Measurements from ENCODE around the gene AGPAT2. TPM values are rescaled to one million over a fixed set of nuclear protein-coding genes. Genes with fewer than 3 reads are reported as not detected.

AGPAT2 gene
- total and polyA plus RNA-seq, 2 donors (not counting 1 experiment from before 2014, with no cell fraction given): 25.1 to 28.4 TPM

GRCh38 chr9:136728080-136728547, 40.9 kb upstream of the AGPAT2 start:
- Histone ChIP-seq H3K9me3 (ENCODE audit: control extremely low read depth in 1 of 3, control insufficient read depth in 2 of 3, insufficient read depth in 1 of 3, low read length in 2 of 3) (no peaks in the 10 kb centered on the region), H3K79me2 (ENCODE audit: control insufficient read depth, insufficient read depth, low read length) (peaks cover 36% of the 10 kb centered on the region), H3K4me2 (replicated peaks; ENCODE audit: low read depth, low read length, poor library complexity, severe bottlenecking) (peak overlapping the region; percentile 96), H3K27ac (ENCODE audit: low read length in 2 of 2) (peak overlapping the region; percentile 34 to 79), H2AFZ (ENCODE audit: insufficient read depth, low read depth, low read length, poor library complexity, severe bottlenecking) (peak overlapping the region; percentile 79), H4K20me1 (ENCODE audit: control insufficient read depth, insufficient read depth, low read length, poor library complexity, severe bottlenecking) (peaks cover 48% of the 10 kb centered on the region), H3K9ac (ENCODE audit: low read length) (peak overlapping the region; percentile 95), H3K4me3 (ENCODE audit: control extremely low read depth in 1 of 5, extremely low read depth in 1 of 5, insufficient read depth in 1 of 5, low read depth in 2 of 5, low read length in 4 of 5) (peak overlapping the region in 4 of 5 experiments; percentile 90 to 99 (median 98)), H3K4me1 (ENCODE audit: control insufficient read depth in 2 of 2, insufficient read depth in 2 of 2, low read length in 2 of 2) (peaks cover 22 to 35% of the 10 kb centered on the region in 2 donors), H3K27me3 (replicated peaks in 1 of 4; ENCODE audit: control extremely low read depth in 1 of 4, control insufficient read depth in 3 of 4, insufficient read depth in 4 of 4, low read length in 3 of 4) (no peaks in the 10 kb centered on the region), H3K36me3 (replicated peaks in 1 of 2; ENCODE audit: control extremely low read depth in 1 of 2, control insufficient read depth in 1 of 2, extremely low read depth in 1 of 2, insufficient read depth in 2 of 2, low read length in 1 of 2) (peaks cover 0 to 34% of the 10 kb centered on the region in 2 experiments)
- TF ChIP-seq EZH2 (IDR thresholded peaks at IDR 0.05; ENCODE audit: borderline replicate concordance, insufficient read depth, low read depth, low read length, poor library complexity, severe bottlenecking) (no peak), CTCF (IDR thresholded peaks at IDR 0.05) (peak; percentile 84)
- ChIA-PET POLR2A (interaction anchor here (0.6 to 5.1 kb wide), 15 partner anchors 9 to 359 kb away, joined by 3 to 83 read pairs (median 7); partner anchors contain the start of genes AGPAT2, LCN15, LCN6 and LCN8), CTCF (interaction anchor here (0.9 to 7.2 kb wide), 14 partner anchors 9 to 339 kb away, joined by 3 to 102 read pairs (median 10); partner anchors contain the start of genes LCN10, LCN15, LCN6 and LCN8)
- intact Hi-C loops (cut with micrococcal nuclease): loop anchor here (1.0 kb wide), 3 partner anchors 21 to 41 kb away; partner anchors contain the start of genes AGPAT2 and LCN8
- H3K27ac Mint-ChIP-seq: peak overlapping the region; percentile 87
- no peaks in the 10 kb centered on the region for H3K9me3 Mint-ChIP-seq (ENCODE audit: insufficient read depth)
- ATAC-seq (ENCODE audit: low read depth) (peak; percentile 79), DNase-seq (peak; percentile 96)
- H3K4me3 Mint-ChIP-seq: peak overlapping the region; percentile 96
- no peaks in the 10 kb centered on the region for H3K27me3 Mint-ChIP-seq
- H3K4me1 Mint-ChIP-seq: peaks cover 49% of the 10 kb centered on the region
- WGBS (ENCODE audit: insufficient coverage): under 1% methylated on average over 66 of the region's 66 CpGs

GRCh38 chr9:136726631-136727191, 39.5 kb upstream of the AGPAT2 start:
- peaks cover 45% of the 10 kb centered on the region for H3K4me1 Mint-ChIP-seq
- Histone ChIP-seq H4K20me1 (ENCODE audit: control insufficient read depth, insufficient read depth, low read length, poor library complexity, severe bottlenecking) (peaks cover 62% of the 10 kb centered on the region), H3K4me3 (ENCODE audit: control extremely low read depth in 1 of 5, extremely low read depth in 1 of 5, insufficient read depth in 1 of 5, low read depth in 2 of 5, low read length in 4 of 5) (peak overlapping the region; percentile 90 to 99 (median 96)), H3K27ac (ENCODE audit: low read length in 2 of 2) (peak overlapping the region in 1 of 2 donors; percentile 79), H3K9me3 (ENCODE audit: control extremely low read depth in 1 of 3, control insufficient read depth in 2 of 3, insufficient read depth in 1 of 3, low read length in 2 of 3) (no peaks in the 10 kb centered on the region), H3K9ac (ENCODE audit: low read length) (peak overlapping the region; percentile 95), H3K36me3 (replicated peaks in 1 of 2; ENCODE audit: control extremely low read depth in 1 of 2, control insufficient read depth in 1 of 2, extremely low read depth in 1 of 2, insufficient read depth in 2 of 2, low read length in 1 of 2) (peaks cover 0 to 43% of the 10 kb centered on the region in 2 experiments), H2AFZ (ENCODE audit: insufficient read depth, low read depth, low read length, poor library complexity, severe bottlenecking) (no peak overlapping the region), H3K4me1 (ENCODE audit: control insufficient read depth in 2 of 2, insufficient read depth in 2 of 2, low read length in 2 of 2) (peaks cover 22 to 35% of the 10 kb centered on the region in 2 donors), H3K79me2 (ENCODE audit: control insufficient read depth, insufficient read depth, low read length) (peaks cover 36% of the 10 kb centered on the region), H3K4me2 (replicated peaks; ENCODE audit: low read depth, low read length, poor library complexity, severe bottlenecking) (peak overlapping the region; percentile 96), H3K27me3 (replicated peaks in 1 of 4; ENCODE audit: control extremely low read depth in 1 of 4, control insufficient read depth in 3 of 4, insufficient read depth in 4 of 4, low read length in 3 of 4) (no peaks in the 10 kb centered on the region)
- peak; percentile 28 for ATAC-seq (ENCODE audit: low read depth)
- no peaks in the 10 kb centered on the region for H3K9me3 Mint-ChIP-seq (ENCODE audit: insufficient read depth)
- H3K27me3 Mint-ChIP-seq: no peaks in the 10 kb centered on the region
- H3K27ac Mint-ChIP-seq: peak overlapping the region; percentile 93
- TF ChIP-seq EZH2 (IDR thresholded peaks at IDR 0.05; ENCODE audit: borderline replicate concordance, insufficient read depth, low read depth, low read length, poor library complexity, severe bottlenecking): no peak
- TF ChIP-seq CTCF (IDR thresholded peaks at IDR 0.05): peak; percentile 77
- ChIA-PET CTCF (interaction anchor here (0.7 to 7.2 kb wide), 20 partner anchors 8 to 310 kb away, joined by 3 to 102 read pairs (median 6); partner anchors contain the start of genes LCN10, LCN6, LCN8 and TMEM141), POLR2A (interaction anchor here (0.7 to 5.1 kb wide), 12 partner anchors 8 to 116 kb away, joined by 4 to 83 read pairs (median 11); partner anchors contain the start of genes AGPAT2, LCN6 and LCN8)
- intact Hi-C loops (cut with micrococcal nuclease): no loop called here
- 6% methylated on average over 8 of the region's 18 CpGs for WGBS (ENCODE audit: insufficient coverage)
- peak; percentile 76 for DNase-seq
- peak overlapping the region; percentile 96 for H3K4me3 Mint-ChIP-seq

All from B cell (primary cell).